Panc1 (cell line): ENCODE results near the gene CDH13. TPM values are rescaled to one million over a fixed set of nuclear protein-coding genes. Genes with fewer than 3 reads are reported as not detected.
A peak's percentile ranks its signal among the peaks of the same experiment; 100 is the strongest.

Experiments used
- ATAC-seq: fragments of 200-7000 bp; cut with Tn5 transposase; 2 replicates; pipeline ENCODE4 v1.9.1; 2020; ENCODE audit warnings: mild to moderate bottlenecking, moderate library complexity
- BruUV-seq: library from RNA; stranded (reverse); fragments of 400-500 nt; replicated peaks from 2 replicates; lab custom pipeline; 2021; lab: Mats Ljungman, UMichigan
- CTCF ChIA-PET: fragments of 300-600 bp; sonication (Branson Sonifier 250); formaldehyde crosslinking; loops from one replicate; lab custom pipeline; 2022; ENCODE audit warnings: antibody characterized with exemption; lab: Charles Lee
- POLR2A ChIA-PET: fragments of 300-600 bp; sonication (Branson Sonifier 250); formaldehyde crosslinking; loops from one replicate; lab custom pipeline; 2022; ENCODE audit warnings: antibody characterized with exemption; lab: Charles Lee
- DNase-seq: peaks from one replicate; pipeline ENCODE4 v3.0.0-alpha.2; 2010; ENCODE audit warnings: low read depth, low spot score
- H3K27ac ChIP-seq: 2 replicates; pipeline ENCODE4 v1.5.1; 2011; ENCODE audit warnings: mild to moderate bottlenecking, low read length, inconsistent platforms
- H3K27me3 ChIP-seq: fragments of 200-500 bp; sonication (Bioruptor generic); 2 replicates; pipeline ENCODE4 v1.6.0; 2014; ENCODE audit warnings: low read length, inconsistent platforms; ENCODE audit not compliant: control insufficient read depth, insufficient read depth
- H3K36me3 ChIP-seq: fragments of 200-500 bp; sonication (Bioruptor generic); 2 replicates; pipeline ENCODE4 v1.5.1; 2014; ENCODE audit warnings: inconsistent platforms, mild to moderate bottlenecking, low read length, moderate library complexity; ENCODE audit not compliant: control insufficient read depth, insufficient read depth
- H3K4me1 ChIP-seq: 2 replicates; pipeline ENCODE4 v1.5.1; 2011; ENCODE audit warnings: inconsistent platforms, mild to moderate bottlenecking, low read length, moderate library complexity; ENCODE audit not compliant: control insufficient read depth, insufficient read depth
- H3K4me3 ChIP-seq, 2 experiments: 2 replicates each; pipeline ENCODE4 v1.5.1; 2011 to 2012; ENCODE audit warnings: low read depth in 2 of 2, low read length in 2 of 2, mild to moderate bottlenecking in 2 of 2, inconsistent platforms in 1 of 2, moderate library complexity in 1 of 2
- H3K9me3 ChIP-seq: fragments of 200-500 bp; sonication (Bioruptor generic); 2 replicates; pipeline ENCODE4 v1.5.1; 2014; ENCODE audit warnings: low read depth, mild to moderate bottlenecking, inconsistent platforms, low read length, moderate library complexity; ENCODE audit not compliant: control insufficient read depth, insufficient read depth
- POLR2AphosphoS5 ChIP-seq: IDR thresholded peaks from 2 replicates; pipeline ENCODE4 v1.6.1; 2012; ENCODE audit warnings: mild to moderate bottlenecking, low read depth, low read length, moderate library complexity
- SIN3A ChIP-seq: IDR thresholded peaks from 2 replicates; pipeline ENCODE4 v1.6.1; 2012; ENCODE audit warnings: low read depth, mild to moderate bottlenecking, low read length, moderate library complexity, borderline replicate concordance; ENCODE audit not compliant: insufficient read depth
- TCF7L2 ChIP-seq: IDR thresholded peaks from 2 replicates; pipeline ENCODE4 v1.6.1; 2011; ENCODE audit warnings: mild to moderate bottlenecking, low read depth, low read length, inconsistent platforms
- in situ Hi-C: cut with HindIII; loops from 2 replicates; pipeline ENCODE4 v1.10.0; 2016; ENCODE audit warnings: low sequenced_read_pairs, low pct_unique_long_range_greater_than_20kb
- intact Hi-C: fragments of 100-400 bp; cut with micrococcal nuclease; formaldehyde crosslinking; loops from one replicate; pipeline ENCODE4 v1.10.0; 2022; ENCODE audit not compliant: unreplicated experiment
- total RNA-seq: library from RNA; stranded (reverse); gene quantifications from one replicate; pipeline ENCODE4 v1.2.1, GENCODE V29; 2021; ENCODE audit not compliant: unreplicated experiment
- TF ChIP-seq, protein P1 (sequence below), 2 experiments: IDR thresholded peaks; 2 replicates each; pipeline ENCODE4 v1.6.1; 2011 to 2012; ENCODE audit warnings: low read depth in 2 of 2, control low read depth in 1 of 2, low read length in 1 of 2, mild to moderate bottlenecking in 1 of 2, moderate library complexity in 1 of 2; ENCODE audit not compliant: insufficient read depth in 1 of 2
- TF ChIP-seq, protein P2 (sequence below): fragments of 450-650 bp; IDR thresholded peaks from 2 replicates; pipeline ENCODE4 v1.5.1; 2017; ENCODE audit warnings: mild to moderate bottlenecking

CDH13 gene
- total RNA-seq, 1 experiment from 2014 or later: not detected

DNA sequence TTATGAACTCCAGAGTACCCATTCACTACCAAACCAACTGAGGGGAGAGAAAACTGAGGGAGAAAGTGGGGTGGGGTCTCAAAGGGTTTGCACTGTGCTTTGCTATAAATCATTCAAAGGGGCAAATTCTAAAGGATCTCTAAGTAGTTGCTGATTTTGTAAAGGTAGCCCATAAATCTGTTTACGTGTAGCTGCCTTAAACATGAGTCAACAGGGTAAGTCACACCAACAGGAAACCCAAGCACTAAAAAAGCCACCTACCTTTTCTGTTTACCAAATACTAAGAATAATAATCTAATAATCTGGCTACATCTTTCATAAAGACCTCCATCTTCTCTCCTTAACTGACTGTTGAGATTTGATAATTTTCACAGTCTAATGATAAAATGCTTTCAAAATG, 1172.6 kb downstream of the CDH13 start:
- Histone ChIP-seq H3K9me3 (no peaks in the 10 kb centered on the region), H3K36me3 (no peaks in the 10 kb centered on the region), H3K27me3 (no peaks in the 10 kb centered on the region), H3K4me3 (no peak overlapping the region), H3K27ac (no peak overlapping the region), H3K4me1 (peaks cover 4% of the 10 kb centered on the region; the same call in 1 of the 2 replicates)
- ATAC-seq: no peak
- in situ Hi-C loops (no loop called here), intact Hi-C loops (no loop called here)
- peak; percentile 12 for DNase-seq
- CTCF ChIA-PET: no interaction called here
- POLR2A ChIA-PET: no interaction called here
- BruUV-seq: no TSS peak
- TF ChIP-seq, protein P1, sequence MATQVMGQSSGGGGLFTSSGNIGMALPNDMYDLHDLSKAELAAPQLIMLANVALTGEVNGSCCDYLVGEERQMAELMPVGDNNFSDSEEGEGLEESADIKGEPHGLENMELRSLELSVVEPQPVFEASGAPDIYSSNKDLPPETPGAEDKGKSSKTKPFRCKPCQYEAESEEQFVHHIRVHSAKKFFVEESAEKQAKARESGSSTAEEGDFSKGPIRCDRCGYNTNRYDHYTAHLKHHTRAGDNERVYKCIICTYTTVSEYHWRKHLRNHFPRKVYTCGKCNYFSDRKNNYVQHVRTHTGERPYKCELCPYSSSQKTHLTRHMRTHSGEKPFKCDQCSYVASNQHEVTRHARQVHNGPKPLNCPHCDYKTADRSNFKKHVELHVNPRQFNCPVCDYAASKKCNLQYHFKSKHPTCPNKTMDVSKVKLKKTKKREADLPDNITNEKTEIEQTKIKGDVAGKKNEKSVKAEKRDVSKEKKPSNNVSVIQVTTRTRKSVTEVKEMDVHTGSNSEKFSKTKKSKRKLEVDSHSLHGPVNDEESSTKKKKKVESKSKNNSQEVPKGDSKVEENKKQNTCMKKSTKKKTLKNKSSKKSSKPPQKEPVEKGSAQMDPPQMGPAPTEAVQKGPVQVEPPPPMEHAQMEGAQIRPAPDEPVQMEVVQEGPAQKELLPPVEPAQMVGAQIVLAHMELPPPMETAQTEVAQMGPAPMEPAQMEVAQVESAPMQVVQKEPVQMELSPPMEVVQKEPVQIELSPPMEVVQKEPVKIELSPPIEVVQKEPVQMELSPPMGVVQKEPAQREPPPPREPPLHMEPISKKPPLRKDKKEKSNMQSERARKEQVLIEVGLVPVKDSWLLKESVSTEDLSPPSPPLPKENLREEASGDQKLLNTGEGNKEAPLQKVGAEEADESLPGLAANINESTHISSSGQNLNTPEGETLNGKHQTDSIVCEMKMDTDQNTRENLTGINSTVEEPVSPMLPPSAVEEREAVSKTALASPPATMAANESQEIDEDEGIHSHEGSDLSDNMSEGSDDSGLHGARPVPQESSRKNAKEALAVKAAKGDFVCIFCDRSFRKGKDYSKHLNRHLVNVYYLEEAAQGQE (IDR thresholded peaks at IDR 0.05; ENCODE audit: insufficient read depth in 1 of 2, low read depth in 2 of 2, low read length in 1 of 2): no peak
- TF ChIP-seq SIN3A (no peak), POLR2AphosphoS5 (no peak), TCF7L2 (no peak)
- TF ChIP-seq, protein P2, sequence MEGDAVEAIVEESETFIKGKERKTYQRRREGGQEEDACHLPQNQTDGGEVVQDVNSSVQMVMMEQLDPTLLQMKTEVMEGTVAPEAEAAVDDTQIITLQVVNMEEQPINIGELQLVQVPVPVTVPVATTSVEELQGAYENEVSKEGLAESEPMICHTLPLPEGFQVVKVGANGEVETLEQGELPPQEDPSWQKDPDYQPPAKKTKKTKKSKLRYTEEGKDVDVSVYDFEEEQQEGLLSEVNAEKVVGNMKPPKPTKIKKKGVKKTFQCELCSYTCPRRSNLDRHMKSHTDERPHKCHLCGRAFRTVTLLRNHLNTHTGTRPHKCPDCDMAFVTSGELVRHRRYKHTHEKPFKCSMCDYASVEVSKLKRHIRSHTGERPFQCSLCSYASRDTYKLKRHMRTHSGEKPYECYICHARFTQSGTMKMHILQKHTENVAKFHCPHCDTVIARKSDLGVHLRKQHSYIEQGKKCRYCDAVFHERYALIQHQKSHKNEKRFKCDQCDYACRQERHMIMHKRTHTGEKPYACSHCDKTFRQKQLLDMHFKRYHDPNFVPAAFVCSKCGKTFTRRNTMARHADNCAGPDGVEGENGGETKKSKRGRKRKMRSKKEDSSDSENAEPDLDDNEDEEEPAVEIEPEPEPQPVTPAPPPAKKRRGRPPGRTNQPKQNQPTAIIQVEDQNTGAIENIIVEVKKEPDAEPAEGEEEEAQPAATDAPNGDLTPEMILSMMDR: no peak

DNA sequence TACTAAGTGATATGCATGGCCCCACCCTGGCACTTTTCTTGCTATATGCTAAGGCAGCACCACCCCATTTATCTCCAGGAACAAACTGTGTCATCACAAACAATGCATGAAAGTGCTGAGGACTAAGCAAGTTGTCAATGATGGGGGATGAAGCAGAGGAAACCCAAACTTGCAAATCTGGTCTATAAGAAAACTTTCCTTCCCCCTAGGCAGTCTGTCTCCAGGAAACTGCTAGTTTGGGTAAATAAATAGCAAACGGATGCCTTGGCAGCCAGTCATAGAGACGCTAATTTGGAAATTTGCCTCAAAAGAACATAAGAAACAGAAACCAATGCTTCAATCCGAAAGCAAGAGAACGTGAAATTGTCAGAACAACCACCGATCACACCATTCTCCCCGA, 1175.4 kb downstream of the CDH13 start:
- H3K4me1 ChIP-seq: peaks cover 4% of the 10 kb centered on the region; the same call in 1 of the 2 replicates
- no peak for DNase-seq
- H3K27ac ChIP-seq: no peak overlapping the region

More for the DNA sequence above, 1175.4 kb downstream of the CDH13 start:
- no peaks in the 10 kb centered on the region for H3K27me3 ChIP-seq
- H3K4me3 ChIP-seq: peak overlapping the region in 1 of 2 experiments; percentile 0; a peak in 1 of 4 replicates
- ChIA-PET POLR2A (no interaction called here), CTCF (no interaction called here)
- H3K9me3 ChIP-seq: no peaks in the 10 kb centered on the region
- no TSS peak for BruUV-seq
- intact Hi-C loops: no loop called here
- in situ Hi-C loops: no loop called here
- no peak for ATAC-seq
- H3K36me3 ChIP-seq: no peaks in the 10 kb centered on the region
- TF ChIP-seq POLR2AphosphoS5 (no peak), SIN3A (no peak), TCF7L2 (no peak)
- TF ChIP-seq, protein P1 (IDR thresholded peaks at IDR 0.05; ENCODE audit: insufficient read depth in 1 of 2, low read depth in 2 of 2, low read length in 1 of 2): no peak
- TF ChIP-seq, protein P2: no peak
